Activated gamma-delta T cell treated with Interleukin-2 at 50 U/mL for 16 hours (primary cell): ENCODE measurements around the gene SLC39A2.
"Not testable (repeated sequence)": the region's sequence is repeated elsewhere in the genome, so short reads cannot be mapped to it uniquely, and the experiment has no call there.

Experiments used
- DNase-seq: peaks from one replicate; pipeline ENCODE4 v3.0.0-alpha.2; 2020

SLC39A2 gene

GRCh38 chr14:20997564-20997963, 1.5 kb upstream of the SLC39A2 start:
- DNase-seq, result no peak

GRCh38 chr14:20998139-20998538, 954 bp upstream of the SLC39A2 start:
- DNase-seq, result no peak

GRCh38 chr14:20999591-20999990, 498 bp downstream of the SLC39A2 start:
- no peak for DNase-seq

GRCh38 chr14:21001218-21001617, 2.1 kb downstream of the SLC39A2 start:
- DNase-seq, result no peak

- DNase-seq, result no peak
Measured at GRCh38 chr14:21003788-21004346, 4.8 kb downstream of the SLC39A2 start.

- DNase-seq, result not testable (repeated sequence)
Measured at GRCh38 chr14:21009721-21010120, 10.6 kb downstream of the SLC39A2 start.

- DNase-seq, result no peak
Measured at GRCh38 chr14:21011136-21011535, 12.0 kb downstream of the SLC39A2 start.

GRCh38 chr14:21014761-21015190, 15.7 kb downstream of the SLC39A2 start:
- DNase-seq, result peak; percentile 82

- no peak for DNase-seq
Measured at GRCh38 chr14:21015312-21015711, 16.2 kb downstream of the SLC39A2 start.

GRCh38 chr14:21016413-21017190, 17.5 kb downstream of the SLC39A2 start:
- DNase-seq, result no peak

GRCh38 chr14:21017528-21018245, 18.6 kb downstream of the SLC39A2 start:
- DNase-seq, result no peak

GRCh38 chr14:21018286-21018685, 19.2 kb downstream of the SLC39A2 start:
- DNase-seq, result no peak

GRCh38 chr14:21018781-21019180, 19.7 kb downstream of the SLC39A2 start:
- DNase-seq, result no peak

GRCh38 chr14:21019366-21019765, 20.3 kb downstream of the SLC39A2 start:
- DNase-seq, result no peak

- no peak for DNase-seq
Measured at GRCh38 chr14:21020977-21021545, 22.0 kb downstream of the SLC39A2 start.

GRCh38 chr14:21022686-21023085, 23.6 kb downstream of the SLC39A2 start:
- no peak for DNase-seq

GRCh38 chr14:21023174-21023573, 24.1 kb downstream of the SLC39A2 start:
- DNase-seq, result no peak

GRCh38 chr14:21023817-21024584, 24.9 kb downstream of the SLC39A2 start:
- no peak for DNase-seq

- DNase-seq, result peak; percentile 76
Measured at GRCh38 chr14:21024585-21025370, 25.7 kb downstream of the SLC39A2 start, which contains the start of gene NDRG2. Gene NDRG2, minus strand, starts transcription at chr14:21025061. Its CDS starts 1,746 bp downstream, at chr14:21023315.

- no peak for DNase-seq
Measured at GRCh38 chr14:21025371-21026273, 26.5 kb downstream of the SLC39A2 start.
